GM21423 (cell line): Measurements from ENCODE around the gene MCCC2.
"Not testable (repeated sequence)": the region's sequence is repeated elsewhere in the genome, so short reads cannot be mapped to it uniquely, and the experiment has no call there.

Experiments
- ATAC-seq: cut with Tn5 transposase; IDR thresholded peaks from one replicate; pipeline ENCODE4 v1.9.1; 2021; ENCODE audit warnings: mild to moderate bottlenecking, moderate library complexity; ENCODE audit not compliant: unreplicated experiment

MCCC2 gene

GRCh38 chr5:71586941-71587765 is at the start of gene MCCC2:
Gene MCCC2 (plus strand): TSS chr5:71587340. CDS start chr5:71587426, 86 bp downstream.
- ATAC-seq, result peak; percentile 98

GRCh38 chr5:71537687-71538086 is 49.5 kb upstream of the MCCC2 start:
- ATAC-seq, result no peak

- ATAC-seq, result not testable (repeated sequence)
Observed at GRCh38 chr5:71550885-71551284, 36.3 kb upstream of the MCCC2 start.

GRCh38 chr5:71551582-71551981 is 35.6 kb upstream of the MCCC2 start:
- not testable (repeated sequence) for ATAC-seq

- not testable (repeated sequence) for ATAC-seq
Observed at GRCh38 chr5:71552026-71552749, 35.0 kb upstream of the MCCC2 start.

- ATAC-seq, result no peak
Observed at GRCh38 chr5:71563161-71563560, 24.0 kb upstream of the MCCC2 start.

GRCh38 chr5:71564895-71565294 is 22.2 kb upstream of the MCCC2 start:
- ATAC-seq, result no peak

GRCh38 chr5:71569748-71570509 is 17.2 kb upstream of the MCCC2 start:
- ATAC-seq, result no peak

- not testable (repeated sequence) for ATAC-seq
Observed at GRCh38 chr5:71571811-71572210, 15.3 kb upstream of the MCCC2 start.

- ATAC-seq, result no peak
Observed at GRCh38 chr5:71573591-71573990, 13.5 kb upstream of the MCCC2 start.

- ATAC-seq, result not testable (repeated sequence)
Observed at GRCh38 chr5:71575588-71575987, 11.6 kb upstream of the MCCC2 start.

GRCh38 chr5:71576241-71576640 is 10.9 kb upstream of the MCCC2 start:
- ATAC-seq, result no peak

GRCh38 chr5:71577839-71578238 is 9.3 kb upstream of the MCCC2 start:
- ATAC-seq, result not testable (repeated sequence)

GRCh38 chr5:71582945-71583584 is 4.1 kb upstream of the MCCC2 start:
- ATAC-seq, result no peak

- peak; percentile 2 for ATAC-seq
Observed at GRCh38 chr5:71586052-71586940, 844 bp upstream of the MCCC2 start.

GRCh38 chr5:71587766-71588532 is 809 bp downstream of the MCCC2 start:
- ATAC-seq, result peak; percentile 3

- no peak for ATAC-seq
Observed at GRCh38 chr5:71588533-71588885, 1.4 kb downstream of the MCCC2 start.

- ATAC-seq, result no peak
Observed at GRCh38 chr5:71589903-71590302, 2.8 kb downstream of the MCCC2 start.

- no peak for ATAC-seq
Observed at GRCh38 chr5:71591100-71591499, 4.0 kb downstream of the MCCC2 start.
